Gastrocnemius medialis (tissue), 4 donors: Measurements from ENCODE around the gene FOSL2.

Experiments
- CTCF ChIP-seq, 5 experiments: fragments of 450-650 bp in 3 of 5; fragments of 200-600 bp in 2 of 5; sonication (generic) in 2 of 5; IDR thresholded peaks in 4 of 5; conservative IDR thresholded peaks in 1 of 5; 1 replicate in 4 of 5; 2 replicates in 1 of 5; pipeline ENCODE4 v1.5.1; 2016 to 2019; ENCODE audit warnings: antibody characterized with exemption in 5 of 5, mild to moderate bottlenecking in 3 of 5, moderate library complexity in 3 of 5
- POLR2A ChIP-seq, 2 donors: fragments of 450-650 bp; IDR thresholded peaks; one replicate each; pipeline ENCODE4 v1.6.1; 2017; ENCODE audit warnings: antibody characterized with exemption in 2 of 2, mild to moderate bottlenecking in 2 of 2, moderate library complexity in 2 of 2

GRCh38 chr2:28452534-28453081, 60.0 kb downstream of the FOSL2 start:
- TF ChIP-seq CTCF (IDR thresholded peaks at IDR 0.05 in 4 of 5, conservative IDR thresholded peaks at IDR 0.05 in 1 of 5), result peak; percentile 92 to 97 (median 96)
- no peak for TF ChIP-seq POLR2A (IDR thresholded peaks at IDR 0.05)
